RWPE2 (cell line): Measurements from ENCODE around the gene SMAD3.

Experiments used
- ATAC-seq: fragments of 200-7000 bp; cut with Tn5 transposase; 3 replicates; pipeline ENCODE4 v1.9.1; 2021; ENCODE audit warnings: low read depth
- DNase-seq: peaks from one replicate; pipeline ENCODE4 v3.0.0-alpha.2; 2020; ENCODE audit warnings: low spot score
- H3K27ac ChIP-seq: fragments of 450-650 bp; 2 replicates; pipeline ENCODE4 v1.5.1; 2017; ENCODE audit warnings: mild to moderate bottlenecking; ENCODE audit not compliant: poor library complexity, severe bottlenecking
- H3K27me3 ChIP-seq: fragments of 250-450 bp; sonication (Bioruptor Pico); 2 replicates; pipeline ENCODE4 v1.5.1; 2021; ENCODE audit warnings: mild to moderate bottlenecking, moderate library complexity; ENCODE audit not compliant: insufficient read depth, poor library complexity, severe bottlenecking
- H3K36me3 ChIP-seq: fragments of 250-450 bp; sonication (Bioruptor Pico); 2 replicates; pipeline ENCODE4 v1.5.1; 2020; ENCODE audit warnings: low read depth, mild to moderate bottlenecking, moderate library complexity
- H3K4me1 ChIP-seq: fragments of 250-450 bp; sonication (Bioruptor Pico); 2 replicates; pipeline ENCODE4 v1.5.1; 2021; ENCODE audit warnings: mild to moderate bottlenecking, moderate library complexity; ENCODE audit not compliant: insufficient read depth, poor library complexity, severe bottlenecking
- H3K4me3 ChIP-seq: fragments of 250-450 bp; sonication (Bioruptor Pico); 2 replicates; pipeline ENCODE4 v1.5.1; 2021; ENCODE audit warnings: mild to moderate bottlenecking, moderate library complexity; ENCODE audit not compliant: severe bottlenecking
- H3K9me3 ChIP-seq: fragments of 250-450 bp; sonication (Bioruptor Pico); 2 replicates; pipeline ENCODE4 v1.5.1; 2021; ENCODE audit warnings: mild to moderate bottlenecking, moderate library complexity; ENCODE audit not compliant: severe bottlenecking
- CTCF ChIP-seq: fragments of 450-650 bp; IDR thresholded peaks from one replicate; pipeline ENCODE4 v1.5.1; 2017; ENCODE audit warnings: mild to moderate bottlenecking, moderate library complexity; ENCODE audit not compliant: poor library complexity, severe bottlenecking

Gene SMAD3

GRCh38 chr15:67193223-67193990 is 128.0 kb downstream of the SMAD3 start:
- no peak for TF ChIP-seq CTCF
- Histone ChIP-seq H3K36me3 (peaks cover 50% of the 10 kb centered on the region), H3K27me3 (no peaks in the 10 kb centered on the region), H3K4me1 (no peaks in the 10 kb centered on the region), H3K9me3 (no peaks in the 10 kb centered on the region), H3K27ac (no peak overlapping the region), H3K4me3 (no peak overlapping the region)
- ATAC-seq, result no peak
- no peak for DNase-seq

GRCh38 chr15:67194171-67195114 is 129.0 kb downstream of the SMAD3 start:
- no peak for TF ChIP-seq CTCF
- no peak overlapping the region for H3K27ac ChIP-seq
- H3K27me3 ChIP-seq, result no peaks in the 10 kb centered on the region
- peaks cover 41% of the 10 kb centered on the region for H3K36me3 ChIP-seq
- ATAC-seq (no peak), DNase-seq (no peak)
- no peak overlapping the region for H3K4me3 ChIP-seq
- no peaks in the 10 kb centered on the region for H3K4me1 ChIP-seq
- H3K9me3 ChIP-seq, result no peaks in the 10 kb centered on the region

- no peak for DNase-seq
- no peaks in the 10 kb centered on the region for H3K4me1 ChIP-seq
- no peak overlapping the region for H3K27ac ChIP-seq
Measured at GRCh38 chr15:67195305-67195704, 129.9 kb downstream of the SMAD3 start.

GRCh38 chr15:67196222-67196621 is 130.8 kb downstream of the SMAD3 start:
- no peaks in the 10 kb centered on the region for H3K4me1 ChIP-seq
- H3K27me3 ChIP-seq, result no peaks in the 10 kb centered on the region
- TF ChIP-seq CTCF, result no peak
- H3K9me3 ChIP-seq, result no peaks in the 10 kb centered on the region
- H3K4me3 ChIP-seq, result no peak overlapping the region
- ATAC-seq (no peak), DNase-seq (no peak)
- H3K36me3 ChIP-seq, result peaks cover 36% of the 10 kb centered on the region
- H3K27ac ChIP-seq, result peak overlapping the region; percentile 0

More at GRCh38 chr15:67195305-67195704, 129.9 kb downstream of the SMAD3 start:
- no peak for ATAC-seq
- H3K27me3 ChIP-seq, result no peaks in the 10 kb centered on the region
- TF ChIP-seq CTCF, result no peak
- H3K36me3 ChIP-seq, result peaks cover 39% of the 10 kb centered on the region
- no peak overlapping the region for H3K4me3 ChIP-seq
- no peaks in the 10 kb centered on the region for H3K9me3 ChIP-seq
